Left lung (tissue), 10 donors: ENCODE results near the gene CALM1. TPM values are rescaled to one million over a fixed set of nuclear protein-coding genes. Genes with fewer than 3 reads are reported as not detected.
"Not testable (repeated sequence)": the region's sequence is repeated elsewhere in the genome, so short reads cannot be mapped to it uniquely, and the experiment has no call there.

Source experiments
- ATAC-seq: fragments of 200-7000 bp; cut with Tn5 transposase; one replicate; pipeline ENCODE4 v1.9.1; 2020; ENCODE audit warnings: moderate library complexity
- DNase-seq, 4 donors: peaks; one replicate each; pipeline ENCODE4 v3.0.0-alpha.2; 2013 to 2020
- H3K27ac ChIP-seq, 2 donors: fragments of 200-600 bp; sonication (generic) in 1 of 2; one replicate each; pipeline versions ENCODE4 v1.5.0 to v1.8.0; 2020 to 2021
- H3K27me3 ChIP-seq, 2 donors: fragments of 200-600 bp; sonication (generic) in 1 of 2; one replicate each; pipeline versions ENCODE4 v1.5.0 to v1.8.0; 2020 to 2021
- H3K36me3 ChIP-seq, 2 donors: fragments of 200-600 bp; sonication (generic) in 1 of 2; one replicate each; pipeline versions ENCODE4 v1.5.0 to v1.8.0; 2020 to 2021
- H3K4me1 ChIP-seq, 2 donors: fragments of 200-600 bp; one replicate each; pipeline ENCODE4 v1.8.0; 2021
- H3K4me3 ChIP-seq, 2 donors: fragments of 200-600 bp; sonication (generic) in 1 of 2; one replicate each; pipeline versions ENCODE4 v1.5.0 to v1.8.0; 2020 to 2021; ENCODE audit warnings: mild to moderate bottlenecking in 1 of 2
- H3K9me3 ChIP-seq, 2 donors: fragments of 200-600 bp; sonication (generic) in 1 of 2; one replicate each; pipeline versions ENCODE4 v1.5.0 to v1.8.0; 2020 to 2021
- intact Hi-C, 2 donors: fragments of 100-400 bp; cut with DNase I; formaldehyde crosslinking; loops; one replicate each; pipeline versions ENCODE4 v1.11.2 to v1.14.2; 2022
- polyA plus RNA-seq, 6 donors: library from polyadenylated mRNA; unstranded; fragments of 120-200 nt; gene quantifications; one replicate each; pipeline ENCODE4 v1.2.1, GENCODE V29; 2013; ENCODE audit not compliant: insufficient read length in 6 of 6
- total RNA-seq, 2 donors: library from RNA; stranded (reverse); fragmentation: NEBNext Ultra II Directional; extraction: Animal tissue kit (Norgen Biotek cat#: 25700); gene quantifications; one replicate each; pipeline ENCODE4 v1.2.1, GENCODE V29; 2021
- TF ChIP-seq, protein P1 (sequence below), 2 donors: fragments of 200-600 bp; sonication (generic) in 1 of 2; IDR thresholded peaks; one replicate each; pipeline versions ENCODE4 v1.5.0 to v1.8.0; 2021; ENCODE audit warnings: antibody characterized with exemption in 2 of 2
- donor health status: DM: no; HTN: yes; CAD: no.
- donor health status: DM: no; HTN: no; CAD: no.

Gene CALM1
- total and polyA plus RNA-seq, 8 donors: 553 to 767 (median 654) TPM

DNA sequence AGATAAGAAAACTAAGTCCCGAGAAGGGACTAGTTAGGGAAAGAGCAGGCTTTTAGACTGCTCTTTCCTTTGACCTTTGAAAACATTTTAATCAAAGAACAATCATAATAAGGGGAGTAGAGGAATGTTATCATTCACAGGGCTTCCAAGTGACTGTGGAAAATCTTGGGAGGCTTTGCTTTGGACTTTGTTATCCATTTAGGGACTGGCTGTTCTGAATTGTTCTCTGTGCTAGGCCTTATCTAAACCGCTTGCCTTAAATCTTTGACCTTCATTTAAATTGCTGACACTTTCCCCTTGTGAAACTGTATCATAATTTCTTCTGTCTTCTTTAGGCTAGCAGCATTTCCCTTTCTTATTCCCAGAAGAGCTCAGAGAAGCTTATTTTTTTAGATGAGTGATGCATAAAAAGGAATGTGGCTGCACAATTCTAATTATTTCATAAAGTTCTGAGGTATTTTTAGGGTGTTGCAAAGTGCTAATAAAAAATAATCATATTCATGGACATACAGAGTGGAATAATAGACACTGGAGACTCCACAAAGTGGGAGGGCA, 9.5 kb upstream of the CALM1 start:
- TF ChIP-seq, protein P1, sequence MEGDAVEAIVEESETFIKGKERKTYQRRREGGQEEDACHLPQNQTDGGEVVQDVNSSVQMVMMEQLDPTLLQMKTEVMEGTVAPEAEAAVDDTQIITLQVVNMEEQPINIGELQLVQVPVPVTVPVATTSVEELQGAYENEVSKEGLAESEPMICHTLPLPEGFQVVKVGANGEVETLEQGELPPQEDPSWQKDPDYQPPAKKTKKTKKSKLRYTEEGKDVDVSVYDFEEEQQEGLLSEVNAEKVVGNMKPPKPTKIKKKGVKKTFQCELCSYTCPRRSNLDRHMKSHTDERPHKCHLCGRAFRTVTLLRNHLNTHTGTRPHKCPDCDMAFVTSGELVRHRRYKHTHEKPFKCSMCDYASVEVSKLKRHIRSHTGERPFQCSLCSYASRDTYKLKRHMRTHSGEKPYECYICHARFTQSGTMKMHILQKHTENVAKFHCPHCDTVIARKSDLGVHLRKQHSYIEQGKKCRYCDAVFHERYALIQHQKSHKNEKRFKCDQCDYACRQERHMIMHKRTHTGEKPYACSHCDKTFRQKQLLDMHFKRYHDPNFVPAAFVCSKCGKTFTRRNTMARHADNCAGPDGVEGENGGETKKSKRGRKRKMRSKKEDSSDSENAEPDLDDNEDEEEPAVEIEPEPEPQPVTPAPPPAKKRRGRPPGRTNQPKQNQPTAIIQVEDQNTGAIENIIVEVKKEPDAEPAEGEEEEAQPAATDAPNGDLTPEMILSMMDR (IDR thresholded peaks at IDR 0.05): no peak
- no peaks in the 10 kb centered on the region for H3K9me3 ChIP-seq
- H3K4me3 ChIP-seq: no peak overlapping the region
- peaks cover 0 to 15% of the 10 kb centered on the region in 2 donors for H3K4me1 ChIP-seq
- DNase-seq (no peak), ATAC-seq (no peak)
- no peak overlapping the region for H3K27ac ChIP-seq
- intact Hi-C loops: no loop called here
- no peaks in the 10 kb centered on the region for H3K27me3 ChIP-seq
- H3K36me3 ChIP-seq: no peaks in the 10 kb centered on the region

DNA sequence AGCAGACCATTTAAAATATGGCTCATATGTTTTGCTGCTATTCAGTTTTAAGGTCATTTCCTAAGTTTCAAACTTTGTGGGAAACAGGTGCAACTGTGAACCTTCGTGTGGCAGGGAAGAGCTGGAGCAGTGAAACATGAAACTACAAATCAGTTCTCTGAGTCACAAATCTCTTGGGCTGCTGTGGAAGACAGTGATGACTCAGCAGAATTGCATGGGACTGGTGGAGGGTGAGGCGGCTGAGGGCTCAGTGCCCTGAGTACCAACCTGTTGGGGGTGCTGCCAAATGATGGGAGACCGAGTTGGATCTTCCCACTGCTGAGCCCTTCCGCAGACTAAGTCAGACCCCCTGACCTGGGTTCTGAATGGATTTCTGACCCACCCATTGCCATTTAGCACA, 8.4 kb upstream of the CALM1 start:
- H3K36me3 ChIP-seq: no peaks in the 10 kb centered on the region
- TF ChIP-seq, protein P1 (IDR thresholded peaks at IDR 0.05): no peak
- H3K27me3 ChIP-seq: no peaks in the 10 kb centered on the region
- ATAC-seq (no peak), DNase-seq (no peak)
- H3K9me3 ChIP-seq: no peaks in the 10 kb centered on the region
- intact Hi-C loops: no loop called here
- H3K4me1 ChIP-seq: peaks cover 0 to 15% of the 10 kb centered on the region in 2 donors
- H3K4me3 ChIP-seq: no peak overlapping the region
- H3K27ac ChIP-seq: no peak overlapping the region

DNA sequence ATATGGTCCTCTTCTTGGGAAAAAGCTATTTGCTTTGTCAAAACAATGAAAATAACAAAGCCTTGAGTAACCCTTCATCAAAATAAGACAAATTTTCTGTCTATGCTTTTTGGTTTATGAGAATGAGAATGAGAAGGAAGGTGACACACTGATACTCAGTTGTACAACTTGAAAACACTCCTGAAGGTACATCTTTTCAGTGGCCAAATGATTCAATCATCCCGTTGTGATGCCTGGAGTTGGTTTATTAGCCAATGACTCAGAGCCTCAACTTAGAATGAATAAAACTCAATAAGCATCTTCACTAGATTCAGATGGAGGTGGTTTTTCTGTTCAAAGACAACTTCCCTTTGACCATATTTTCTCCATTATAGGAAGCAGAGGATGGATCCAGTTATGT, 7.8 kb upstream of the CALM1 start:
- intact Hi-C loops: no loop called here
- TF ChIP-seq, protein P1 (IDR thresholded peaks at IDR 0.05): no peak
- no peak overlapping the region for H3K27ac ChIP-seq

DNA sequence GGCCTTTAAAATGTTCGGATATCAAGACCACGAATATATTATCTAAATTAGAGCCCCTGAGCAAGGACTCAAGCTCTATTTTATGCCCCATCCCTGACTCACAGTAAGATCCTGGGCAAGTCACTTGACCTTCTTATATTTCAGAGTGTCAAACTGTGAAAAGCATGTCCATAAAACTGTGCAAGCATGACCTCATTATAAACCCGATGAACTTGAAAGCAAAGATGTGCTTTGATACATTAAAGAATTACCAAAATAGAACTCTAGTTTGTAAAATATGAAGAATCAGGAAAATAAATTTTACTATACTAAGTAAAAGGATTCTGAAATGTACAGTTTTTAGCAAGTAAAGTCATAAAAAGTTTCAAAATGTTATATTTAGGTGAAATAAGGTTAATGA, 2.9 kb upstream of the CALM1 start:
- no peaks in the 10 kb centered on the region for H3K36me3 ChIP-seq
- intact Hi-C loops: no loop called here
- H3K27me3 ChIP-seq: no peaks in the 10 kb centered on the region
- no peak overlapping the region for H3K27ac ChIP-seq
- no peaks in the 10 kb centered on the region for H3K9me3 ChIP-seq
- H3K4me1 ChIP-seq: peaks cover 6 to 12% of the 10 kb centered on the region in 2 donors
- TF ChIP-seq, protein P1 (IDR thresholded peaks at IDR 0.05): no peak
- DNase-seq: no peak
- H3K4me3 ChIP-seq: no peak overlapping the region
- no peak for ATAC-seq

More for the DNA sequence above, 7.8 kb upstream of the CALM1 start:
- no peak for ATAC-seq
- H3K9me3 ChIP-seq: no peaks in the 10 kb centered on the region
- no peak overlapping the region for H3K4me3 ChIP-seq
- peaks cover 0 to 13% of the 10 kb centered on the region in 2 donors for H3K4me1 ChIP-seq
- DNase-seq: no peak
- H3K36me3 ChIP-seq: no peaks in the 10 kb centered on the region
- H3K27me3 ChIP-seq: no peaks in the 10 kb centered on the region

DNA sequence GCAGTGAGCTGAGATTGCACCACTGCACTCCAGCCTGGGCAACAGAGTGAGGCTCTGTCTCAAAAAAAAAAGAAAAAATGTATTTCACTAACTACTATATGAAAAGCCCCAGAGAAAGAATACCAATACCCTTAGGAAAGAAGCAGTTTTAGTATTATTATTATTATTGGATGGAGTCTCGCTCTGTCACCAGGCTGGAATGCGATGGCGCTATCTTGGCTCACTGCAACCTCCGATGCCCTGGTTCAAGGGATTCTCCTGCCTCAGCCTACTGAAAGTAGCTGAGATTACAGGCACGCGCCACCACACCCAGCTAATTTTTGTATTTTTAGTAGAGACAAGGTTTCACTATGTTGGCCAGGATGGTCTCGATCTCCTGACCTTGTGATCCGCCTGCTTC, 2.0 kb upstream of the CALM1 start:
- not testable (repeated sequence) for ATAC-seq

More for the DNA sequence above, 2.0 kb upstream of the CALM1 start:
- H3K27me3 ChIP-seq, H3K9me3 ChIP-seq, intact Hi-C loops, H3K27ac ChIP-seq, H3K4me3 ChIP-seq, H3K36me3 ChIP-seq, DNase-seq: not testable (repeated sequence)
- H3K4me1 ChIP-seq: peaks cover 12 to 20% of the 10 kb centered on the region in 2 donors
